Activated CD4-positive, alpha-beta T cell treated with anti-CD3 and anti-CD28 coated beads, Interleukin-2, amount 50 U/mL, for 16 hours (primary cell): ENCODE data around the gene PPP1CB.
A peak's percentile ranks its signal among the peaks of the same experiment; 100 is the strongest.

Source experiments
- DNase-seq: peaks from one replicate; pipeline ENCODE4 v3.0.0-alpha.2; 2020

The PPP1CB gene

GRCh38 chr2:28745876-28746275 is 5.8 kb upstream of the PPP1CB start:
- DNase-seq: no peak

GRCh38 chr2:28746429-28747111 is 5.1 kb upstream of the PPP1CB start:
- no peak for DNase-seq

GRCh38 chr2:28747714-28748113 is 3.9 kb upstream of the PPP1CB start:
- DNase-seq: no peak

GRCh38 chr2:28748176-28748575 is 3.5 kb upstream of the PPP1CB start:
- no peak for DNase-seq

GRCh38 chr2:28748941-28749340 is 2.7 kb upstream of the PPP1CB start:
- DNase-seq: no peak

GRCh38 chr2:28749526-28749925 is 2.1 kb upstream of the PPP1CB start:
- DNase-seq: no peak

GRCh38 chr2:28750316-28751251 is 1.0 kb upstream of the PPP1CB start:
- peak; percentile 36 for DNase-seq

GRCh38 chr2:28751956-28752630 is 463 bp downstream of the PPP1CB start:
- peak; percentile 29 for DNase-seq

- no peak for DNase-seq
These were observed 1.2 kb downstream of the PPP1CB start for GRCh38 chr2:28752631-28753376.

- DNase-seq: no peak
These were observed 2.7 kb downstream of the PPP1CB start for GRCh38 chr2:28754321-28754720.

- no peak for DNase-seq
These were observed 3.8 kb downstream of the PPP1CB start for GRCh38 chr2:28755421-28755820.

GRCh38 chr2:28758459-28758858 is 6.8 kb downstream of the PPP1CB start:
- no peak for DNase-seq

- DNase-seq: no peak
These were observed 9.8 kb downstream of the PPP1CB start for GRCh38 chr2:28761420-28761819.

GRCh38 chr2:28764909-28765711 is 13.5 kb downstream of the PPP1CB start:
- DNase-seq: no peak

GRCh38 chr2:28766070-28766469 is 14.4 kb downstream of the PPP1CB start:
- no peak for DNase-seq

GRCh38 chr2:28767337-28767736 is 15.7 kb downstream of the PPP1CB start:
- DNase-seq: no peak

- no peak for DNase-seq
These were observed 16.8 kb downstream of the PPP1CB start for GRCh38 chr2:28768422-28768821.

GRCh38 chr2:28768952-28769351 is 17.3 kb downstream of the PPP1CB start:
- DNase-seq: no peak

GRCh38 chr2:28772351-28772750 is 20.7 kb downstream of the PPP1CB start:
- DNase-seq: no peak

GRCh38 chr2:28776471-28776870 is 24.8 kb downstream of the PPP1CB start:
- no peak for DNase-seq

- DNase-seq: no peak
These were observed 26.8 kb downstream of the PPP1CB start for GRCh38 chr2:28778392-28778791.

- no peak for DNase-seq
These were observed 27.4 kb downstream of the PPP1CB start for GRCh38 chr2:28779001-28779400.
